Panc1 (cell line): ENCODE measurements around the gene GPRIN3. TPM values are rescaled to one million over a fixed set of nuclear protein-coding genes. Genes with fewer than 3 reads are reported as not detected.

Experiments used
- ATAC-seq: fragments of 200-7000 bp; cut with Tn5 transposase; 2 replicates; pipeline ENCODE4 v1.9.1; 2020; ENCODE audit warnings: mild to moderate bottlenecking, moderate library complexity
- BruUV-seq: library from RNA; stranded (reverse); fragments of 400-500 nt; replicated peaks from 2 replicates; lab custom pipeline; 2021; lab: Mats Ljungman, UMichigan
- CTCF ChIA-PET: fragments of 300-600 bp; sonication (Branson Sonifier 250); formaldehyde crosslinking; loops from one replicate; lab custom pipeline; 2022; ENCODE audit warnings: antibody characterized with exemption; lab: Charles Lee
- POLR2A ChIA-PET: fragments of 300-600 bp; sonication (Branson Sonifier 250); formaldehyde crosslinking; loops from one replicate; lab custom pipeline; 2022; ENCODE audit warnings: antibody characterized with exemption; lab: Charles Lee
- DNase-seq: peaks from one replicate; pipeline ENCODE4 v3.0.0-alpha.2; 2010; ENCODE audit warnings: low read depth, low spot score
- H3K27ac ChIP-seq: 2 replicates; pipeline ENCODE4 v1.5.1; 2011; ENCODE audit warnings: mild to moderate bottlenecking, low read length, inconsistent platforms
- H3K27me3 ChIP-seq: fragments of 200-500 bp; sonication (Bioruptor generic); 2 replicates; pipeline ENCODE4 v1.6.0; 2014; ENCODE audit warnings: low read length, inconsistent platforms; ENCODE audit not compliant: control insufficient read depth, insufficient read depth
- H3K36me3 ChIP-seq: fragments of 200-500 bp; sonication (Bioruptor generic); 2 replicates; pipeline ENCODE4 v1.5.1; 2014; ENCODE audit warnings: inconsistent platforms, mild to moderate bottlenecking, low read length, moderate library complexity; ENCODE audit not compliant: control insufficient read depth, insufficient read depth
- H3K4me1 ChIP-seq: 2 replicates; pipeline ENCODE4 v1.5.1; 2011; ENCODE audit warnings: inconsistent platforms, mild to moderate bottlenecking, low read length, moderate library complexity; ENCODE audit not compliant: control insufficient read depth, insufficient read depth
- H3K4me3 ChIP-seq, 2 experiments: 2 replicates each; pipeline ENCODE4 v1.5.1; 2011 to 2012; ENCODE audit warnings: low read depth in 2 of 2, low read length in 2 of 2, mild to moderate bottlenecking in 2 of 2, inconsistent platforms in 1 of 2, moderate library complexity in 1 of 2
- H3K9me3 ChIP-seq: fragments of 200-500 bp; sonication (Bioruptor generic); 2 replicates; pipeline ENCODE4 v1.5.1; 2014; ENCODE audit warnings: low read depth, mild to moderate bottlenecking, inconsistent platforms, low read length, moderate library complexity; ENCODE audit not compliant: control insufficient read depth, insufficient read depth
- POLR2AphosphoS5 ChIP-seq: IDR thresholded peaks from 2 replicates; pipeline ENCODE4 v1.6.1; 2012; ENCODE audit warnings: mild to moderate bottlenecking, low read depth, low read length, moderate library complexity
- SIN3A ChIP-seq: IDR thresholded peaks from 2 replicates; pipeline ENCODE4 v1.6.1; 2012; ENCODE audit warnings: low read depth, mild to moderate bottlenecking, low read length, moderate library complexity, borderline replicate concordance; ENCODE audit not compliant: insufficient read depth
- TCF7L2 ChIP-seq: IDR thresholded peaks from 2 replicates; pipeline ENCODE4 v1.6.1; 2011; ENCODE audit warnings: mild to moderate bottlenecking, low read depth, low read length, inconsistent platforms
- in situ Hi-C: cut with HindIII; loops from 2 replicates; pipeline ENCODE4 v1.10.0; 2016; ENCODE audit warnings: low sequenced_read_pairs, low pct_unique_long_range_greater_than_20kb
- intact Hi-C: fragments of 100-400 bp; cut with micrococcal nuclease; formaldehyde crosslinking; loops from one replicate; pipeline ENCODE4 v1.10.0; 2022; ENCODE audit not compliant: unreplicated experiment
- total RNA-seq: library from RNA; stranded (reverse); gene quantifications from one replicate; pipeline ENCODE4 v1.2.1, GENCODE V29; 2021; ENCODE audit not compliant: unreplicated experiment
- TF ChIP-seq, protein P1 (sequence below), 2 experiments: IDR thresholded peaks; 2 replicates each; pipeline ENCODE4 v1.6.1; 2011 to 2012; ENCODE audit warnings: low read depth in 2 of 2, control low read depth in 1 of 2, low read length in 1 of 2, mild to moderate bottlenecking in 1 of 2, moderate library complexity in 1 of 2; ENCODE audit not compliant: insufficient read depth in 1 of 2
- TF ChIP-seq, protein P2 (sequence below): fragments of 450-650 bp; IDR thresholded peaks from 2 replicates; pipeline ENCODE4 v1.5.1; 2017; ENCODE audit warnings: mild to moderate bottlenecking

GPRIN3 gene
- total RNA-seq, 1 experiment from 2014 or later = 0.03 TPM

DNA sequence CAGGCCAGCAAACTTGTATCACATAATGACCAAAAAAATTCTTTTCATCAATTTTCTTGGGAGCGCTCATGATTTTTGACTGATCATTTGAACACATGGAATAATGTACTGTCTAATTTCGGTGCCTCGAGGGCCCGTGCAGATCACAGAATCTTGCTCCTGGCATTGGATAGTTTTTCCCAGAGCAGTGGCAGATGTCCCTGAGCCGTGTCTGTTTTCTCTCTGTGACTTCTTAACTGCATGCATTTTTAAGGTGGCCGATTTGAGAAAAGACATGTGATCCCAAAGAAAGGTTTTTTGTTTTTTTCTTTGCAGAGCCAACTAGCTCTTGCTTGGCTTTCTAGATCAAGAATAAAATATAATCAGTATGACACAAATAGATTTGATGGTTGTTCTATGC is 19.7 kb downstream of the GPRIN3 start:
- DNase-seq = no peak
- no peaks in the 10 kb centered on the region for H3K4me1 ChIP-seq
- no peaks in the 10 kb centered on the region for H3K9me3 ChIP-seq
- in situ Hi-C loops = no loop called here
- TF ChIP-seq SIN3A (no peak), POLR2AphosphoS5 (no peak), TCF7L2 (no peak)
- TF ChIP-seq, protein P1, sequence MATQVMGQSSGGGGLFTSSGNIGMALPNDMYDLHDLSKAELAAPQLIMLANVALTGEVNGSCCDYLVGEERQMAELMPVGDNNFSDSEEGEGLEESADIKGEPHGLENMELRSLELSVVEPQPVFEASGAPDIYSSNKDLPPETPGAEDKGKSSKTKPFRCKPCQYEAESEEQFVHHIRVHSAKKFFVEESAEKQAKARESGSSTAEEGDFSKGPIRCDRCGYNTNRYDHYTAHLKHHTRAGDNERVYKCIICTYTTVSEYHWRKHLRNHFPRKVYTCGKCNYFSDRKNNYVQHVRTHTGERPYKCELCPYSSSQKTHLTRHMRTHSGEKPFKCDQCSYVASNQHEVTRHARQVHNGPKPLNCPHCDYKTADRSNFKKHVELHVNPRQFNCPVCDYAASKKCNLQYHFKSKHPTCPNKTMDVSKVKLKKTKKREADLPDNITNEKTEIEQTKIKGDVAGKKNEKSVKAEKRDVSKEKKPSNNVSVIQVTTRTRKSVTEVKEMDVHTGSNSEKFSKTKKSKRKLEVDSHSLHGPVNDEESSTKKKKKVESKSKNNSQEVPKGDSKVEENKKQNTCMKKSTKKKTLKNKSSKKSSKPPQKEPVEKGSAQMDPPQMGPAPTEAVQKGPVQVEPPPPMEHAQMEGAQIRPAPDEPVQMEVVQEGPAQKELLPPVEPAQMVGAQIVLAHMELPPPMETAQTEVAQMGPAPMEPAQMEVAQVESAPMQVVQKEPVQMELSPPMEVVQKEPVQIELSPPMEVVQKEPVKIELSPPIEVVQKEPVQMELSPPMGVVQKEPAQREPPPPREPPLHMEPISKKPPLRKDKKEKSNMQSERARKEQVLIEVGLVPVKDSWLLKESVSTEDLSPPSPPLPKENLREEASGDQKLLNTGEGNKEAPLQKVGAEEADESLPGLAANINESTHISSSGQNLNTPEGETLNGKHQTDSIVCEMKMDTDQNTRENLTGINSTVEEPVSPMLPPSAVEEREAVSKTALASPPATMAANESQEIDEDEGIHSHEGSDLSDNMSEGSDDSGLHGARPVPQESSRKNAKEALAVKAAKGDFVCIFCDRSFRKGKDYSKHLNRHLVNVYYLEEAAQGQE (IDR thresholded peaks at IDR 0.05; ENCODE audit: insufficient read depth in 1 of 2, low read depth in 2 of 2, low read length in 1 of 2) = no peak
- TF ChIP-seq, protein P2, sequence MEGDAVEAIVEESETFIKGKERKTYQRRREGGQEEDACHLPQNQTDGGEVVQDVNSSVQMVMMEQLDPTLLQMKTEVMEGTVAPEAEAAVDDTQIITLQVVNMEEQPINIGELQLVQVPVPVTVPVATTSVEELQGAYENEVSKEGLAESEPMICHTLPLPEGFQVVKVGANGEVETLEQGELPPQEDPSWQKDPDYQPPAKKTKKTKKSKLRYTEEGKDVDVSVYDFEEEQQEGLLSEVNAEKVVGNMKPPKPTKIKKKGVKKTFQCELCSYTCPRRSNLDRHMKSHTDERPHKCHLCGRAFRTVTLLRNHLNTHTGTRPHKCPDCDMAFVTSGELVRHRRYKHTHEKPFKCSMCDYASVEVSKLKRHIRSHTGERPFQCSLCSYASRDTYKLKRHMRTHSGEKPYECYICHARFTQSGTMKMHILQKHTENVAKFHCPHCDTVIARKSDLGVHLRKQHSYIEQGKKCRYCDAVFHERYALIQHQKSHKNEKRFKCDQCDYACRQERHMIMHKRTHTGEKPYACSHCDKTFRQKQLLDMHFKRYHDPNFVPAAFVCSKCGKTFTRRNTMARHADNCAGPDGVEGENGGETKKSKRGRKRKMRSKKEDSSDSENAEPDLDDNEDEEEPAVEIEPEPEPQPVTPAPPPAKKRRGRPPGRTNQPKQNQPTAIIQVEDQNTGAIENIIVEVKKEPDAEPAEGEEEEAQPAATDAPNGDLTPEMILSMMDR = no peak
- ATAC-seq = no peak
- CTCF ChIA-PET = interaction anchor here (0.6 kb wide), 1 partner anchor 714 kb away, joined by 3 read pairs; no protein-coding TSS in a partner anchor
- intact Hi-C loops = no loop called here
- POLR2A ChIA-PET = no interaction called here
- no peaks in the 10 kb centered on the region for H3K27me3 ChIP-seq
- BruUV-seq = no TSS peak
- no peaks in the 10 kb centered on the region for H3K36me3 ChIP-seq
- no peak overlapping the region for H3K4me3 ChIP-seq
- H3K27ac ChIP-seq = no peak overlapping the region

- Histone ChIP-seq H3K36me3 (no peaks in the 10 kb centered on the region), H3K4me1 (no peaks in the 10 kb centered on the region), H3K4me3 (no peak overlapping the region), H3K9me3 (no peaks in the 10 kb centered on the region), H3K27me3 (no peaks in the 10 kb centered on the region), H3K27ac (no peak overlapping the region)
- TF ChIP-seq POLR2AphosphoS5 = no peak
- no peak for TF ChIP-seq SIN3A
- TF ChIP-seq, protein P1 (IDR thresholded peaks at IDR 0.05; ENCODE audit: insufficient read depth in 1 of 2, low read depth in 2 of 2, low read length in 1 of 2) = no peak
- TF ChIP-seq, protein P2 = no peak
- TF ChIP-seq TCF7L2 = no peak
- no peak for ATAC-seq
- no TSS peak for BruUV-seq
- ChIA-PET CTCF (no interaction called here), POLR2A (no interaction called here)
- intact Hi-C loops (no loop called here), in situ Hi-C loops (no loop called here)
- no peak for DNase-seq
Observed at GRCh38 chr4:89285745-89286144, 21.9 kb downstream of the GPRIN3 start.
